ENCODE results near the gene INPP1. TPM values are rescaled to one million over a fixed set of nuclear protein-coding genes. Genes with fewer than 3 reads are reported as not detected.
"Not testable (repeated sequence)": the region's sequence is repeated elsewhere in the genome, so short reads cannot be mapped to it uniquely, and the experiment has no call there.

INPP1 gene, protein sequence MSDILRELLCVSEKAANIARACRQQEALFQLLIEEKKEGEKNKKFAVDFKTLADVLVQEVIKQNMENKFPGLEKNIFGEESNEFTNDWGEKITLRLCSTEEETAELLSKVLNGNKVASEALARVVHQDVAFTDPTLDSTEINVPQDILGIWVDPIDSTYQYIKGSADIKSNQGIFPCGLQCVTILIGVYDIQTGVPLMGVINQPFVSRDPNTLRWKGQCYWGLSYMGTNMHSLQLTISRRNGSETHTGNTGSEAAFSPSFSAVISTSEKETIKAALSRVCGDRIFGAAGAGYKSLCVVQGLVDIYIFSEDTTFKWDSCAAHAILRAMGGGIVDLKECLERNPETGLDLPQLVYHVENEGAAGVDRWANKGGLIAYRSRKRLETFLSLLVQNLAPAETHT
- 10 to 100 TPM; 13.1 to 35.2 (median 27.1) TPM for polyA plus RNA-seq

DNA sequence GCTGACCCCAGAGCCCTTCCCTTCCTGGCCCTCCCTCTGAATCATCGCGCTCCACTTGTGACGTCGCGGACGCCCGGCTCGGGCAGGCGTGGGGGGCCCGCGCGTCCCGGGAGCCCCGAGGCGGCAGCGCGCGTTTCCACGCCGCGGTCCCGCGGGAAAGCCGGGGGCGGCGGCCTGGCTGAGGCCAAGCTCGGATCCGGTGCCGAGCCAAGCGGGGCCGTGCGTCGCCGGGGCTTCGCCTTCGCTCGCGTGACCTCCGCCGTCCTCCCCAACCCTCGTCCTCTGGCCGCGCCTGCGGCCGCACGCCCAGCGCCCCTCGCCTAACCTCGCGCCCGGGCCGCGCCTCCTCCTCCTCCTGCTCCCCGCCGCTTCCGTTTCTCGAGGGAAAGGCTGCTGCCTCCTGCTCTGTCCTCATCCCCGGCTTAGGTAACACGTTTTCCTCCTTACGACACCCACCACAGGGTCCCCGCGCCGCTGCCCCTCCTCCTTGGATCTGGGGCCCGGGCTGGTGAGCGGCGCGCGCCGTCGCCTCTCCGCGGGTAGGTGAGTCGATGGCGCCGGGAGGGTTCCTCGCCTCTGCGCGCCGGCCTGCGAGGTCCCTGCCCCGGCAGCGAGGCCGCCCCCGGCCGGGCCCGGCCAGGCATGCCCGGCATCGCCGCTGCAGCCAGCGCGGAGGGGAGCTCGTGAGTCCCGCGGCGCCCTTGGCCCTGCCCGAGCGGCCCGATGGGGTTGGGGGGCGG lies at the start of gene INPP1:
TSS of gene INPP1 (plus strand) at position 54 of the 740 bp plus-strand sequence. CDS start 16,514 bp downstream, outside the sequence.
- WGBS, 3 donors: 0 to 1% (median 0%) methylated on average over 91 to 99 of the region's 99 CpGs
- peak within 1 kb of the TSS; percentile 93 for H3K27ac ChIP-seq (ENCODE audit: low read depth, low read length)

DNA sequence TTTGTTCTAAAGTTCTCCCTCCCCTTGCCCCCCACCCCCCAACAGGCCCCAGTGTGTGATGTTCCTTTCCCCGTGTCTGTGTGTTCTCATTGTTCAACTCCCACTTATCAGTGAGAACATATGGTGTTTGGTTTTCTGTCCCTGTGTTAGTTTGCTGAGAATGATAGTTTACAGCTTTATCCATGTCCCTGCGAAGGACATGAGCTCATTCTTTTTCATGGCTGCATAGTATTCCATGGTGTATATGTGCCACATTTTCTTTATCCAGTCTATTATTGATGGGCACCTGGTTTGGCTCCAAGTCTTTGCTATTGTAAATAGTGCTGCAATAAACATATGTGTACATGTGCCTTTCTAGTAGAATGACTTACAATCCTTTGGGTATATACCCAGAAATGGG lies 45.5 kb upstream of the INPP1 start:
- 94 to 100% (median 96%) methylated on average over 2 of the region's 2 CpGs for WGBS, 3 donors
- not testable (repeated sequence) for H3K27ac ChIP-seq (ENCODE audit: low read depth, low read length)

DNA sequence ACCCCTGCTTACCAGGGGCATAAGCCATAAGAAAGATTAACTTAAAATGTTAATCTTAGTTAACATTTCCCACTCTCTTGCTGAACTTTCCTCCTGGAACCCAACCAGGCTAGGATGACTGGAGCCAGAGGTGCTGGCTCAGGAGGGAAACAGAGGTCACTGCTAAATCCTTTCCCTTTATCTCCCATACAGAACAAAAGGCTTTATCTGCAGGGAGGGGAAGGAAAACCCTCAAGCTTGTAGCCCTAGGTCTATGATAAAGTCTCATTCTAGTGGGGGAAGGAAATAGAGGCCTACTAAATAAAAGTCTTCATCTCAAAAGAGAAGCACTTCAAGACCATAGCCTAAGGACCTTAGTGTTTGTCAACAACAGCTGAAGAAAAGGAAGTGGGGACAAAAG lies 42.4 kb upstream of the INPP1 start:
- no peak overlapping the region for H3K27ac ChIP-seq (ENCODE audit: low read depth, low read length)

DNA sequence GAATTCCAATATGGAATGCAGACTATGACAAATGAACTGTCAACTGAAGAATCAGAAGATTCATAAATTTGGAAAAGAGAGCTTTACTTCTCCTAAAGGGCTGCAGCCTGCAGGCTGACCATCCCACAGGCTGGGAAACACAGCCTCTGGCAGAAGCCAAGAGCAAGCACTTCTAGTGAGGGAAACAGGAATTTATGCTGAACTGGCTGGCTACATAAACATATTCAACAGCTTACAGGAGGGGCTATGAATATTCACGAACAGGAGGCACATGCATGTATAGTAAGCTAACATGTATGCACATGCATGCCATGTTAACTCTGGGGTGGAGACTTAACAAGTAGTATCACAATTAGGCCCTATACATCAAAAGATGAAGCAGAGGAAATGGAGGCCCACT lies 41.3 kb upstream of the INPP1 start:
- WGBS, 3 donors: 93 to 100% (median 96%) methylated on average over 1 of the region's 1 CpG
- H3K27ac ChIP-seq (ENCODE audit: low read depth, low read length): no peak overlapping the region

DNA sequence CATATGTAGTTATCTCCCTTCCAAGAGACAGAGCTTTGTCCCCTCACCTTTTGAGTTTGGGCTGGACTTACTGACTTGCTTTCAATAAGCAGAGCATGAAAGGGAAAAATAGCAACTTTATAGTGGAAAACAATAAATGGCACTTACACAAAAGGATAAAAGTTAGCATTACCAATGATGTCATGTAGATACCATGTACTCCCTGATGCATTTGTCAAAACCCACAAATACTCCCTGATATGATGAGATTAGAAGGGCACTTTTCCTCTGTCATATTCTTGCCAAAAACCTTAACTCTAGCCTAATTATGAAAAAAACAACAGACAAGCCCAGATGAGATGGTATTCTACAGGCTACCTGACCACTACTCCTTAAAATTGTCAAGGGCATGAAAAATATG lies 39.7 kb upstream of the INPP1 start:
- H3K27ac ChIP-seq (ENCODE audit: low read depth, low read length): no peak overlapping the region

DNA sequence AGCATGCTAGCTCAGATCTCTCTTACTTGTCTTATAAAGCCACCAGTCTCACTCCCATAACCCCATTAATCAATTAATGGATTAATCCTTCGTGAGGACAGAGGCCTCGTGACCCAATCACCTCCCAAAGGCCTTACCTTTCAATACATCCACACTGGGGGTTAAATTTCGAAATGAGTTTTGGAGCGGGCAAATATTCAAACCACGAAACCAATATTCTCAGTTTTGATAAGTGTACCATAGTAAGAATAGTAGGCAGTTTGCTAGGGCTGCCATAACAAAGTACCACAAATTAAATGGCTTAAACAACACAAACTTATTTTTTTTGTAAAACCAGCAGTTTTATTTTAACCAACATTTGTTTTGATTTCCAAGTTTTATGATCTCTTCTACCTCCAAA lies 39.0 kb upstream of the INPP1 start:
- no peak overlapping the region for H3K27ac ChIP-seq (ENCODE audit: low read depth, low read length)
- WGBS, 3 donors: 90 to 95% (median 91%) methylated on average over 5 of the region's 5 CpGs

DNA sequence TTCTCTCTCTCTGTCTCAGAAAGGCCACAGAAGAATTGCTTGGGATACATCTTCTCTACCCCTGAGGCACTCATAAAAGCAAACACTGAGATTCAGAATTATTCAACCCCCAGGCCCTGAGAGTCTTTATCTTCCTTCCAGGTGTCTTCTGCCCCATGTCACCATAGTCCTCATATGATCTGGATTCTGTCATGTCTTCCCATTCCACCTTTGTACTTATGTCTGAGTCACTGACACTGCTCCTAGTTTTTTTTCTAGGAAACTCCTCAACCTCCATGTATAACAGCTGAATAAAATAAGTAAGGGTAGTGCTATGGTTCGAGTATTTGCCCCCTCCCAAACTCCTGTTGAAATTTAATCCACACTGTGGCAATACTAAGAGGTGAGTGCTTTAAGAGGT lies 35.4 kb upstream of the INPP1 start:
- H3K27ac ChIP-seq (ENCODE audit: low read depth, low read length): no peak overlapping the region
- 91 to 97% (median 92%) methylated on average over 1 of the region's 1 CpG for WGBS, 3 donors

DNA sequence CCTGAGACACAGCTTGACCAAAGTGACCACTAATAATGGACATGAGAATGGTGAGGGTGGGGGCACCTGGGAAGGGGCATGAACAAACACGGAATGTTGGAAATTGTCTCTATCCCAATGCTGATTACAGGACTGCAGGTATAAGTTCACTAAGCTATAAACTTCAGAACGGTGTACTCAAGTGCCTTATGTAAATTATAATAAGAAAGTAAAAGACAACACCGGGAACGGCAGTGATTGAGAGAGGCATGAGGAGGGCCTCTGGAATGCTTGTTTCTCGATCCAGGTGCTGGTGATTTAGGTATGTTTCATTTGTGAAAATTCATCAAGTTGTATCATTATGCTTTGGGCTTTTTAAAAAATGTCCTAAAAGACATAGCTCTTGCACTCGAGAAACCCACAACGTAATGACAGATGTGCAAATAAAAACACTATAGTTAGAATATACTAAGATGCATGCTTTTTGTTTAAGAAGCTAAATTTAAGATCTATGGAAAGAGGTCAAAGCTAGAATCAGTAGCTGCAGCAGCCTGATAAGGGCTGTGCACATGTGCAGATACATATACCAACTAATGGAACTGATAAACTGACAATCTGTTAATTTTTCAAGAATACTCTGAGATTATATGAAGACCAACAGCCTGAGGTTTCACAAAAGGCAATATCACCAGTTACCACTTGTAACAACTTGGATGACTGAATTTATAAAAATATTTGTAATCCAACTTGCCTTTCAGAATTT lies 31.3 kb upstream of the INPP1 start:
- 56 to 94% (median 92%) methylated on average over 7 of the region's 7 CpGs for WGBS, 3 donors
- H3K27ac ChIP-seq (ENCODE audit: low read depth, low read length): no peak overlapping the region

DNA sequence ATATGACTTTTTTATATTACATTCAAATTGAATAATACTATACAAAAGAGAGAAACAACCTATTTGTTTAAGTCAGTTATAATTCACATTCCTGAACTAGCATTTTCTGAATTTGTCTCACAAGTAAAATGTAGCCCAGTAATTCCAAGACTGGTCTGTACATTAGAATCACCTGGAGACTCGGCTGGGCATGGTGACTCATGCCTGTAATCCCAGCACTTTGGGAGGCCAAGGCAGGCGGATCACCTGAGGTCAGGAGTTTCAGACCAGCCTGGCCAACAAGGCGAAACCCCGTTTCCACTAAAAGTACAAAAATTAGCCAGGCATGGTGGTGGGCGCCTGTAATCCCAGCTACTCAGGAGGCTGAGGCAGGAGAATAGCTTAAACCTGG lies 30.8 kb upstream of the INPP1 start:
- H3K27ac ChIP-seq (ENCODE audit: low read depth, low read length): not testable (repeated sequence)
- 78 to 93% (median 92%) methylated on average over 5 of the region's 5 CpGs for WGBS, 3 donors

DNA sequence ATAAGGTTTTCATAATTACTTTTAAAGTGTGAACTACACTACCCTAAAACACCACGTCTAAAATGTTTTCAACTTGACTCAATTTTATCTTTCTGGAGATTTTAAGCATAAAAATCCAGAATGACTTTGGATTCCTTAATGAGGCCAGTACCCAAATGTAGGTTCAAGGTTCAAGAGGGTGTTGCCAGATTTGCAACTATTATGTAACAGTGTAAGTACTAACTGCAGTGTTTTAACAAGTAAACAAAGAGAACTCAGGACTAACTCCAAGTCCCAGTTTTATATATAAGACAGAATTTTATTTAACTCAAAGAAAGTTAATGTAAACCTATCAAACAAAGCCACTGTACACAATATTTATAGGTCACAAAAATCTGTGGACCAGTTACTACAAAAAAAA lies 29.5 kb upstream of the INPP1 start:
- WGBS, 3 donors: 49 to 70% (median 59%) methylated on average over 1 of the region's 1 CpG
- H3K27ac ChIP-seq (ENCODE audit: low read depth, low read length): no peak overlapping the region

DNA sequence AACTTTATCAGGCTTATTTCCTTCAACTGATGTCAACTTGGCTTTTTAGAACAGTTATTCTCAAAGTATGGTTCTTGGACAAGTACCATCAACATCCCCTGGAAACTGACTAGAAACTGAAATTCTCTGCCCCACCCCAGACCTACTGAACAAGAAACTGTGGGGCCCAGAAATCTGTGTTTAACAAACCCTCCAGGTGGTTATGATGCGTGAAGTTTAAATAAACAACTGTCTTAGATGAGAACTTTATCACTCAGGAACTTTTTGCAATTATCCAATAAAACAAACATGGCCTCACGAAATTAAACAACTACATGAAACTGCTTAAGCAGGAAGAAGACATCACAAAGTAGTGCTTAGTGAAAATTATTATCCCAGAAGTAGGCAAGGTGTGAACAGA lies 28.1 kb upstream of the INPP1 start:
- 51 to 88% (median 84%) methylated on average over 2 of the region's 2 CpGs for WGBS, 3 donors
- no peak overlapping the region for H3K27ac ChIP-seq (ENCODE audit: low read depth, low read length)

DNA sequence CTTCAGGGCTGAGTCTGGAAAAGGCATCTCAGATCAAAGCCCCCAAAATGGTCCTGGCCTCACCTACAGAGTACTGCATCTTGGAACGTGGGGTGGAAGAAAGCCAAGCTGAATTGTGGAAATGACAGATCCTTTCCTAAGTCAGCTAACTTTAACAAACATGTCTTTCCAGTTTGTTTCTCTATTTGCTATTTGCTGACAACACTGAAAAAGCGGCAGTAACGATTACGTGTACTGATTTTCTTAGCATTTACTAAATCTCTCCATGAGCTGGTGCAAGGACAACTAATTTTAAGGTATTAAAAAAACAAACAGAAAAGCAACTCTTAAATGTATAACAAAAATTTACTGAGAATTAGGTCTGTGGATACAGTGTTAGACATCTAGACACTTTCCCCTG lies 24.9 kb upstream of the INPP1 start:
- WGBS, 3 donors: 24 to 53% (median 52%) methylated on average over 4 of the region's 4 CpGs
- H3K27ac ChIP-seq (ENCODE audit: low read depth, low read length): no peak overlapping the region

DNA sequence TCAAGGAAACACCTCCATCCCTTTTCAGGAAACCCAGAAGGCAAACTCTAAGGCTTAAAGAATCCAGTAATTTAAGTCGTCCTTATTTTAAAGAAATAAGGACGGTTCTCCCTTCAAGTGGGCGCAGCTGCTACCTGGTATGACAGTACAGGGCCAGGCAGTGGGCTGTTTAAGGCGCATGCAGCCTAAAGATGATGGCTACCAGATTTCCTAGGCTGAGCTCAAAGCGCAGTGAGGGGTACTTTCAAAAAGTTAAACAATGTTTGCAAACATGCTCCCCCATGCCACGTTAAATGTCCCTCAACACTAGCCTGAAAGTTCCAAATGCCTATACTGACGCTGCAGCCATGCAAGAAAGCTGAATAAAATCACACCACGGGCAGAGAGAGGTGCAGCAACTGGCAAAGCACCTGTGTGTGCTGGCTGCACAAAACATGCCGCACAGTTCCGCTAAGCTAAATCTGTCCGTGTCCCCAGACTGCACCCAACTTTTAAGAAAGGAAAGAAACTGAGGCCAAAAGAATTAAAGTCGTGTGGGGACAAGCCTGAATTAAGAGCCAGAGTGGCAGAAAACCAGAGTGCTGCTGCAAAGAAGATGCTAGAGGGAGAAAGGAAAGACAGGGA lies 24.3 kb upstream of the INPP1 start:
- 1 to 7% (median 6%) methylated on average over 12 of the region's 12 CpGs for WGBS, 3 donors
- H3K27ac ChIP-seq (ENCODE audit: low read depth, low read length): no peak overlapping the region

DNA sequence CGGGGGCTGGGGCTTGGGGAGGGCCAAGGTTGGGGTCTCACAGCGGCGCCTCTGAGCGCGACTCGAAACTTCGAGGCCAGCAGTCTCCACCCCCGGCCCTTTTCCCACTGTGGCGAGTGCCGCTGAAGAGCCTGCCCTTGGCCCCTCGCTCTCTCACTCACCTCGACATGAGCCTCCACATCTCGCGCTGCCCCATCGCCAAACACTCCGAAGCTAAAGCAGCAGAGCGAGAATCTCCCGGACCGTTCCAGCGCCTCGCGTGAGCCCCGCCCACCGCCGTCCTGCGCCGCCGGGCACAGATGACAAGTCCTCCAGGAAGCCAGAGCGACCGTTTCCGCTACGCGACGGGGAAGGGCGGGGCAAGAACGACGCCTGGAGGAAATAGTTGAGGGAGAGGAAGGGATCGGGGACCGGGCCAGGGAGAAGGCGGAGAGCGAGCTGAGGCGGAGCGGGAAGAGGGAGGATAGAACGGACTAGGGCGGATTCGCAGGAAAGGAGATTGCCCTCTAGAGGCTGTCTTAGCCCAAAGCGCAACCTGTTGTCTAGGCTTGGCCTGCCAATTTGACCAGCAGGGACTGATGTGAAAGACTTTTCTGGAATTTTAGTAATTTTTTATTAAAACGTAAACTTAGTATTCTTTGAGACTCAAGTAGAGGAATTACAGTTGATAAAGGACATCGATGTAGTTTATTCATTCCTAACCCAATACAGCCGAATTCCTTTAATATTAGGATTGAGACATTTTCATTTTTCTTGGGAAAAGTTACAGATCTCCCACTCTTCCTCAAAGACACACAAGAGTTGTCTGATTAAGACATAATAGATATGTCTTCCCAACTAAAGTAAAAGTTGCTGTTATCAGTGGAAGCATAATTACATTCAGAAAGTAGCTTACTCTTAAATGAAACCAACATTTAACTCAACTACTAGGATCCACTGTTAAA lies 23.6 kb upstream of the INPP1 start, which contains the start of gene HIBCH:
TSS of gene HIBCH (minus strand) at position 272 of the 944 bp plus-strand sequence. CDS start at position 196, 76 bp downstream.
- 1% methylated on average over 44 to 50 of the region's 50 CpGs for WGBS, 3 donors
- H3K27ac ChIP-seq (ENCODE audit: low read depth, low read length): no peak within 1 kb of the TSS

DNA sequence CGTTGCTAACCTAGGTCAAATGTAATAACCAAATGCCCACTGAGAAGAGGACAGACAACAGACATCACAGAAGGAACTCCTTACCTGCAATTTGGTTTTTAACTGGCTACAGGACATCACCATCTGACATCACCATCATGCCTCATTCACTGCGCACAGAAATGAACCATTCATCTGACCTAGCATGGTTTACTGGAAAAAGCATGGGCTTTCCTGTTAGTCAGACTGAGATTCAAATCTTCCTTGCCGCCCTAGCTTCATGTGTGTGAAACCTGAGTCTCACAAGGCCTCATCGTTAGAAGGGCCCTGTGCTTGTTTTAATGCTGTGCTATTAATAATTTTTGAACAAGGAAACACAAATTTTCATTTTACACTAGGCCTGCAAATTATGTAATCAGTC lies 22.7 kb upstream of the INPP1 start:
- WGBS, 3 donors: 87 to 91% (median 87%) methylated on average over 4 of the region's 4 CpGs
- no peak overlapping the region for H3K27ac ChIP-seq (ENCODE audit: low read depth, low read length)

DNA sequence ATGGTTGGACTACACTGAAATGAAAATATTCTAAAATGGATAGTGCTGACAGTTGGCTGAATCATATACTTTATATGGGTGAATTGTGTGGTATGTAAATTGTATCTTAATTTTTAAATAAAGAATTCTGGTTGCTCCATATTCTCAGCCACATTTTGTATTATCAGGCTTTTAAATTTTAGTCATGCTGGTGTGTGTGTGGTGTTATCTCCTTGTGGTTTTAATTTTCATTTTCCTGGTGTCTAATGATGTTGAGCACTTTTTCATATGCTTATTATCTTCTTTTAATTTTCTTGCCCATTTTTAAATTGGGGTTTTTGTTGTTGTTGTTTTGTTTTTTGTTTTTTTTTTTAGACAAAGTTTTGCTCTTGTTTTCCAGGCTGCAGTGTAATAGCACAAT lies 20.0 kb upstream of the INPP1 start:
- no peak overlapping the region for H3K27ac ChIP-seq (ENCODE audit: low read depth, low read length)

DNA sequence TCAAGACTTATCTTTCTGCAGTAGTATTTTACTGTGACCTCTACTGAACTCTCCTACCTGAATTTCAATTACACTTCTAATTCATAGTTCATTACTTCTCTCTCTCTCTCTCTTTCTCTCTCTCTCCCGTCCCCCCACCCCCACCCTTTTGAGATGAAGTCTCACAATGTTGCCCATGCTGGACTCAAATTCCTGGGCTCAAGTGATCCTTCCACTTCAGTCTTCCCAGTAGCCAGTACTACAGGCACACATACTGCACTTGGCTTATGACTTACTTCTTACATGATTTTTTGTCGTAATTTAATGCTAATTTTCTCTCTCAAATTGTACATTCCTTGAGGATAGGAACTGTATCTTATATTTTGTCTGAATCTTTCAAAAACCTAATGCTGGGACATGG lies 17.8 kb upstream of the INPP1 start:
- 57 to 83% (median 74%) methylated on average over 2 of the region's 2 CpGs for WGBS, 3 donors
- no peak overlapping the region for H3K27ac ChIP-seq (ENCODE audit: low read depth, low read length)

Measured in adipose tissue (tissue), 3 donors.